GM12864 (cell line): ENCODE data around the gene NEIL3.

Experiments used
- DNase-seq: peaks from one replicate; pipeline ENCODE4 v3.0.0-alpha.2; 2011; ENCODE audit warnings: low read depth
- H3K4me3 ChIP-seq: 2 replicates; pipeline ENCODE4 v1.5.1; 2011; ENCODE audit warnings: mild to moderate bottlenecking, low read depth, low read length, control low read depth
- TF ChIP-seq, protein P1 (sequence below): IDR thresholded peaks from 2 replicates; pipeline ENCODE4 v1.5.1; 2011; ENCODE audit warnings: low read depth, mild to moderate bottlenecking, moderate library complexity, low read length, control low read depth, inconsistent platforms; ENCODE audit errors: missing control alignments

Gene NEIL3

DNA sequence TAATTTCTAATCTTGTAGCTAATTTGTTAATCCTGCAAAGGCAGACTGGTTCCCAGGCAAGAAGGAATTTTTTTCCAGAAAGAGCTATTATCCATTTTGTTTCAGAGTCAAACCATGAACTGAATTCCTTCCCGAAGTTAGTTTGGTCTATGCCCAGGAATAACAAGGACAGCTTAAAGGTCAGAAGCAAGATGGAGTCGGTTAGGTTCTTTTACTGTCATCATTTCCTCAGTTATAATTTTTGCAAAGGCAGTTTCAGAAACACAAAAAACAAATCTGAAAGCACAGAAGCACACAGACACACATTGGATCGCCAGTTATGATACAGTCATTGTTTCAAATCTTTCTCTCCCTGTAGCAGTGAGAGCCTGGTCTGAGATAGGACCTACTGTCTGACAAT is 94.7 kb downstream of the NEIL3 start:
- TF ChIP-seq, protein P1, sequence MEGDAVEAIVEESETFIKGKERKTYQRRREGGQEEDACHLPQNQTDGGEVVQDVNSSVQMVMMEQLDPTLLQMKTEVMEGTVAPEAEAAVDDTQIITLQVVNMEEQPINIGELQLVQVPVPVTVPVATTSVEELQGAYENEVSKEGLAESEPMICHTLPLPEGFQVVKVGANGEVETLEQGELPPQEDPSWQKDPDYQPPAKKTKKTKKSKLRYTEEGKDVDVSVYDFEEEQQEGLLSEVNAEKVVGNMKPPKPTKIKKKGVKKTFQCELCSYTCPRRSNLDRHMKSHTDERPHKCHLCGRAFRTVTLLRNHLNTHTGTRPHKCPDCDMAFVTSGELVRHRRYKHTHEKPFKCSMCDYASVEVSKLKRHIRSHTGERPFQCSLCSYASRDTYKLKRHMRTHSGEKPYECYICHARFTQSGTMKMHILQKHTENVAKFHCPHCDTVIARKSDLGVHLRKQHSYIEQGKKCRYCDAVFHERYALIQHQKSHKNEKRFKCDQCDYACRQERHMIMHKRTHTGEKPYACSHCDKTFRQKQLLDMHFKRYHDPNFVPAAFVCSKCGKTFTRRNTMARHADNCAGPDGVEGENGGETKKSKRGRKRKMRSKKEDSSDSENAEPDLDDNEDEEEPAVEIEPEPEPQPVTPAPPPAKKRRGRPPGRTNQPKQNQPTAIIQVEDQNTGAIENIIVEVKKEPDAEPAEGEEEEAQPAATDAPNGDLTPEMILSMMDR, result no peak
- no peak overlapping the region for H3K4me3 ChIP-seq
- DNase-seq, result no peak

DNA sequence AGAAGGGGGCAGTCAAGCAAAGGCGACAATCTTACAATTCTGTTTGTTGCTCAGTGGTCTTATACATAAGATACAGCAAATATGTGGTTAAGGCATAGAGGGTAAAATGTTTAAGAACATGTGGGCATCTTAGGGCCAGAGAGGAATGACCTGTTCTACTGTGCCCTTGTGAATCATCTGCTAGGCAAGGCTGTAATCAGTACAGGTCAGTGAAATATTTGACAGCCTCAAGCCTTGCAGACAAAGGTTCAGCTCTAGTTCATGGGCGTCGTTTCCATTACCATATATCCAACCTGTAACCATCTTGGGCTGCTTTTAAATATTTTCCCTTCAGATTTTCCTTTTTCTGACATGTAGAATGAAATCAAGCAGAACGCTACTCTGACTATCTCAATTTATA is 95.3 kb downstream of the NEIL3 start:
- no peak for DNase-seq
- no peak overlapping the region for H3K4me3 ChIP-seq
- TF ChIP-seq, protein P1, result no peak

DNA sequence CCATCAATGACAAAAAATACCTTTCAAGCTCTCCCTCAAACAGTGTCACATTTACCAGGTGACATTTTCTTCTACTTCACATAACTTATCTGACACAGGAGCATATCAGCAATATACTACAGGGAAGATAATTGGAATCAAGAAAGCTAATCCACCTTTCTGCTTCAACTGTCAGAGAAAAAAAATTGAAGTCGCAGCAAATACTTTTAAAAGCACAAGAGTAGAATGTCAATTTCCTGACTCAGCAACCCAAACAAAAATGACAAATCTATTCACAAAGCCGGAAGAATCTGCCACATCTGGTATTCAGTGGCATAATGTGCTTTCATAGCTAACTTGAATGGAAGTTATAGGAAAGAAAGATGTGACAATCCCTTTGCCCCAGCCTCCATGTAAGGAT is 95.8 kb downstream of the NEIL3 start:
- TF ChIP-seq, protein P1, result no peak
- DNase-seq, result no peak
- H3K4me3 ChIP-seq, result no peak overlapping the region

DNA sequence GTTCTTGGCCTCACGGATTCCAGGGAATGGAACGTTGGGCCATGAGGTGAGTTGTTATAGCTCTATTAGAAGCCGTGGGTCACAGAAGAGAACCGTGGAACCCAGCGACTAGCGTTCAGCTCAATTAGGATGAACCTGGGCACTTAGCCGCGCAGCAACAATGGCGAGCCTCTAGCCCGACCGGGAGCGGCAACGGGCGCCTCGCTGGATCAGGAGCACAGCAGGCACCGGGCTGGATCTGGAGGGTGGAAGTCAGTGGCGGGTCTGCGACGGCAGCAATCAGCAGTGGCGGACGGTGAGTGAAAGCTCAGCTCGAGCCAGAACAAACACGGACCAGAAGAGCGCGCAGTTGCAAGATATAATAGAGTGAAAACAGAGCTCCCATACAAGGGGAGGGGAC is 98.3 kb downstream of the NEIL3 start:
- no peak overlapping the region for H3K4me3 ChIP-seq
- TF ChIP-seq, protein P1, result no peak
- DNase-seq, result no peak

DNA sequence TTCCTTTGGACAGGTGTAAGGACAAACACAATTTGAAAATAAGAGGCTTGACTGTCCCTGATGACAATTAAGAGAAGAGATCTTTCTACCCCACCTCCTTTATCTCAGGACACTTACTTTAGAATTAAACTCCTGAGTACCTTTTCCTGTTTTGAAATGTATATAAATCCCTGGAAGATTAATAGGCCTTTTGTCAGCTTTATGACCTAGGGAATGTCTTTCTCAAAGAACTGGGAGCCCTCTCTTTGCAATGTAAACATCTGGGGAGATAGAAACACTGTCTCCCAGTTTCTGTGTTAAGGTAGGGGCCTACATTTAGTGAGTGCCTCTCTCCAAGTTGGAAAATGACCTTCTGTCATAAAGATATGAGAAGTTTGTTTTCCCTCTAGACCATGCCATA is 100.9 kb downstream of the NEIL3 start:
- TF ChIP-seq, protein P1, result no peak
- H3K4me3 ChIP-seq, result no peak overlapping the region
- DNase-seq, result no peak

DNA sequence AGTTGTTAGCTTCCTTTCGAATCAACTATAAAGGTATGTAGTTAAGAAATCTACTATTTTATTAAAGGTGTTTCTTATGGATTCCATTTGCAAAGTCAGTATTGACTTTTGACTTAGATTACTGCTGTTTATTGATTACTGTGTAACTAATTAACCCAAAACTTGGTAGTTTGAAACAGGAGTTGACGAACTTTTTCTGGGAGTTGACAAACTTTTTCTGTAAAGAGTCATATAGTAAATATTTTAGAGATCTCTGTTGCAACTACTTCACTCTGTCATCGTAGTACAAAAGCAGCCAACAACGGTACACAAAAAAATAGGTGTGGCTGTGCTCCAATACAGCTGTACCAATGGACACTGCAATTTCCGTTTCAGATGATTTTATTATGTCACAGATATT is 102.3 kb downstream of the NEIL3 start:
- no peak overlapping the region for H3K4me3 ChIP-seq
- DNase-seq, result no peak
- TF ChIP-seq, protein P1, result no peak
